RWPE1 (cell line): ENCODE measurements around the gene FMR1.

ENCODE experiments used
- CTCF ChIA-PET: fragments of 350-600 bp; sonication (Branson Sonifier 250); formaldehyde crosslinking; extraction: SDS; loops from one replicate; lab custom pipeline; 2021; lab: Yijun Ruan, JAX
- POLR2A ChIA-PET: fragments of 400-600 bp; formaldehyde crosslinking; extraction: SDS; loops from one replicate; lab custom pipeline; 2020; ENCODE audit warnings: antibody characterized with exemption; ENCODE audit not compliant: low non-redundant PET; lab: Yijun Ruan, JAX
- DNase-seq: peaks from one replicate; pipeline ENCODE4 v3.0.0; 2012; ENCODE audit warnings: low spot score
- H3K27ac ChIP-seq: fragments of 450-650 bp; 2 replicates; pipeline ENCODE4 v1.5.1; 2017
- CTCF ChIP-seq: fragments of 450-650 bp; conservative IDR thresholded peaks from 2 replicates; pipeline ENCODE4 v1.5.1; 2017; ENCODE audit warnings: low read depth, mild to moderate bottlenecking

FMR1 gene

DNA sequence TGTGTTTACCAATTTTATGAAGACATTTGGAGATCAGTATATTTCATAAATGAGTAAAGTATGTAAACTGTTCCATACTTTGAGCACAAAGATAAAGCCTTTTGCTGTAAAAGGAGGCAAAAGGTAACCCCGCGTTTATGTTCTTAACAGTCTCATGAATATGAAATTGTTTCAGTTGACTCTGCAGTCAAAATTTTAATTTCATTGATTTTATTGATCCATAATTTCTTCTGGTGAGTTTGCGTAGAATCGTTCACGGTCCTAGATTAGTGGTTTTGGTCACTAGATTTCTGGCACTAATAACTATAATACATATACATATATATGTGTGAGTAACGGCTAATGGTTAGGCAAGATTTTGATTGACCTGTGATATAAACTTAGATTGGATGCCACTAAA, 1.9 kb downstream of the FMR1 start:
- H3K27ac ChIP-seq: no peak overlapping the region
- TF ChIP-seq CTCF: no peak
- DNase-seq: no peak
- POLR2A ChIA-PET: no interaction called here
- CTCF ChIA-PET: no interaction called here

GRCh38 chrX:147914591-147914990, 2.9 kb downstream of the FMR1 start:
- no peak for TF ChIP-seq CTCF
- CTCF ChIA-PET: no interaction called here
- no peak for DNase-seq
- H3K27ac ChIP-seq: no peak overlapping the region
- POLR2A ChIA-PET: no interaction called here

GRCh38 chrX:147916375-147916968, 4.8 kb downstream of the FMR1 start:
- no peak for DNase-seq
- POLR2A ChIA-PET: no interaction called here
- no peak overlapping the region for H3K27ac ChIP-seq
- no peak for TF ChIP-seq CTCF
- CTCF ChIA-PET: interaction anchor here (0.7 kb wide), 1 partner anchor 54 kb away, joined by 3 read pairs; no protein-coding TSS in a partner anchor

DNA sequence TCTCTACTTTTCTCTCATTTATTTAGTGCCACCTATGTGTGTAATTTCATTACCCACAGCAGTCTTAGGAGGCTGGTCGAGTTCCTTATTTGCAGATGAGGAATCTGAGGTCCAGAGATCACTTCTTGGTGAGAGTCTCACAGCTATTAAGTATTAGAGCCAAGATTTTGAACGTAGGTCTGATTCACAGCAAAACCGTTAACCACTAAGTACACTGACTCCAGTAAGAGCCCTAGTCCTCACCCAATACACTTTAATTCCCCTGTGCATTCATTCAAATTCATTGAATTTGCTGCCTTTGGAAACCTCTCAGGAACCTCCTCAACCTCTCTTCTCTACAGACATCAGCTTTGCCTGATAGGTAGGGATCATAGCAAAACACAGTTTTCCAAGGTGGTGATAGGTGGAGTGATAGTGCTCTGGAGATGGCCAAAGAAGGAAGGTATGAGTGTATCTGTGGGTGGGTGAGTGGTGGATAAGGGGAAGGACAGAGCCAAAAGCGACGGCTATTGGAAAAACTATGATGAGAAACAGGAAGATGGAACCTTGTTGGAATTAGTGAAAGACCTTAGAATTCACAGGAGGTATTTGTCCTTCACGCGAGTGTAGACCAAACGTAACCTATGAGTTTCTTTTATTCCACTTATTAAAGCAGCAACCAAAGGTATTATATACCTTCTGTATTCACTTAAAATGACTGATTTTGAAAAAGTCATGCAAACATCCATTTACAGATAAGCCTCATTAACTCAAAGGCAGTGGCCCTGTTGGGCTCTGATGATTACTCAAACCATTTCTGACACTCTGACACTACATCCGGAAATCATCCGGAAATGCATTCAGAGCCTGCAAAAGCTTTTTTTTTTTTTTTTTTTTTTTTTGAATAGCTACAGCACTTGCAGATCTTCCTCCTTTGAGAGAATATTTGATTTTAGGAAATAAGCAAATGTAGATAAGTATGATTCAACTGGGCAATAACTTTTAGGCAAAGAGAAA, 6.3 kb downstream of the FMR1 start:
- no peak for DNase-seq
- POLR2A ChIA-PET: no interaction called here

GRCh38 chrX:147920161-147920666, 8.5 kb downstream of the FMR1 start:
- POLR2A ChIA-PET: no interaction called here
- H3K27ac ChIP-seq: no peak overlapping the region
- DNase-seq: no peak
- CTCF ChIA-PET: interaction anchor here (0.7 kb wide), 1 partner anchor 1322 kb away, joined by 6 read pairs; no protein-coding TSS in a partner anchor
- TF ChIP-seq CTCF: no peak

More for the DNA sequence above, 6.3 kb downstream of the FMR1 start:
- H3K27ac ChIP-seq: no peak overlapping the region
- CTCF ChIA-PET: interaction anchor here (0.6 kb wide), 1 partner anchor 25 kb away, joined by 3 read pairs; no protein-coding TSS in a partner anchor
- no peak for TF ChIP-seq CTCF

DNA sequence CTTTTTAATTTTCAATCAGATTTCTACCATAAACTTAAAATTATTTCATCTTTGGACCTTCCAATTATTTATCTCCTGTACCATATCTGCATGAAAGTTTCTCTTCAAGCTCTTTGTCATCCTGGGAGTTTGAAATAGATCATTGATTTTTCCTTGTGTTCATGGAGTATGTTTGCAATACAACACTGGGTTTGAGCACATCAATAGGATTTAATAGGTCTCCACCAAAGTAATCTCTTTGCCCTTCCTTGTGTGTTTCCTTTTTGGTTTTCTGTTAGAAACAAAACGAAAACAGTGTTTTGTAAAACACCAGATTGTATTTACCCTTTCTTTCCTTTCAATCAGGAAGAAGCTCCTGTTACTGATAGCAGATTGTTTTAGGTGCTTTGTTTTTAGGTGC, 11.9 kb downstream of the FMR1 start:
- ChIA-PET CTCF (no interaction called here), POLR2A (no interaction called here)
- H3K27ac ChIP-seq: no peak overlapping the region
- no peak for DNase-seq
- no peak for TF ChIP-seq CTCF
